Bronchial epithelial cell (primary cell): ENCODE results near the gene BUD13. TPM values are rescaled to one million over a fixed set of nuclear protein-coding genes. Genes with fewer than 3 reads are reported as not detected.

Source experiments
- DNase-seq: peaks from one replicate; pipeline ENCODE4 v3.0.0-alpha.2; 2010; ENCODE audit warnings: low read depth
- FAIRE-seq: peaks from 2 replicates; lab custom pipeline; 2011; peaks lifted over from hg19 to GRCh38; lab: Jason Lieb, UNC
- H3K27me3 ChIP-seq: 2 replicates; pipeline ENCODE4 v1.5.1; 2011; ENCODE audit warnings: low read length; ENCODE audit not compliant: control insufficient read depth, insufficient read depth
- H3K36me3 ChIP-seq: 2 replicates; pipeline ENCODE4 v1.5.1; 2011; ENCODE audit warnings: low read length; ENCODE audit not compliant: control insufficient read depth, insufficient read depth
- H3K4me3 ChIP-seq: 2 replicates; pipeline ENCODE4 v1.5.1; 2011; ENCODE audit warnings: mild to moderate bottlenecking, low read depth, low read length, control low read depth
- total RNA-seq: library from RNA; depleted of rRNA; stranded (reverse); fragments of >200 nt; gene quantifications from 2 replicates; pipeline ENCODE4 v1.2.1, GENCODE V29; 2014
- TF ChIP-seq, protein P1 (sequence below): IDR thresholded peaks from 2 replicates; pipeline ENCODE4 v1.5.1; 2011; ENCODE audit warnings: mild to moderate bottlenecking, moderate library complexity, low read length, control low read depth, inconsistent platforms; ENCODE audit not compliant: insufficient read depth, severe bottlenecking

Gene BUD13
- total RNA-seq, 1 donor from 2014 or later: 12.4 TPM

DNA sequence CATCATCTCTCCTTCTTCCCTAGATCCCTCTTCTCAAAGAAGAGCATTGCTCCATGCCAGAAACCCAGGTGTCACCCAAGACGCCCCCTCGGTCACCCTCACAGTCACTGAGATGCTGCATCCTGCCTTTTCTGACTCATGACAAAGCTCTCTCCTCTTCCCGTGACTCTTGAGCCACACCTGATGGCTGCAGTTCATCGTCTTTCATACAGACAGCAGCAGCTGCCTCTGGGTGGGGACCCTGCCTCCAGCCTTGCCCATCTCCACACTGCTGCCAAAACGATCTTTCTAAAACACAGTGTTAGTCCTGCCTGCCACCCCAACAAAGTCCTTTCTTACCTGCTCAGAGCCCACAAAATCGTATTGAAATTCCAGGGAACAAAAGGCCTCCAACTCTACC is 44.8 kb downstream of the BUD13 start:
- TF ChIP-seq, protein P1, sequence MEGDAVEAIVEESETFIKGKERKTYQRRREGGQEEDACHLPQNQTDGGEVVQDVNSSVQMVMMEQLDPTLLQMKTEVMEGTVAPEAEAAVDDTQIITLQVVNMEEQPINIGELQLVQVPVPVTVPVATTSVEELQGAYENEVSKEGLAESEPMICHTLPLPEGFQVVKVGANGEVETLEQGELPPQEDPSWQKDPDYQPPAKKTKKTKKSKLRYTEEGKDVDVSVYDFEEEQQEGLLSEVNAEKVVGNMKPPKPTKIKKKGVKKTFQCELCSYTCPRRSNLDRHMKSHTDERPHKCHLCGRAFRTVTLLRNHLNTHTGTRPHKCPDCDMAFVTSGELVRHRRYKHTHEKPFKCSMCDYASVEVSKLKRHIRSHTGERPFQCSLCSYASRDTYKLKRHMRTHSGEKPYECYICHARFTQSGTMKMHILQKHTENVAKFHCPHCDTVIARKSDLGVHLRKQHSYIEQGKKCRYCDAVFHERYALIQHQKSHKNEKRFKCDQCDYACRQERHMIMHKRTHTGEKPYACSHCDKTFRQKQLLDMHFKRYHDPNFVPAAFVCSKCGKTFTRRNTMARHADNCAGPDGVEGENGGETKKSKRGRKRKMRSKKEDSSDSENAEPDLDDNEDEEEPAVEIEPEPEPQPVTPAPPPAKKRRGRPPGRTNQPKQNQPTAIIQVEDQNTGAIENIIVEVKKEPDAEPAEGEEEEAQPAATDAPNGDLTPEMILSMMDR: no peak
- Histone ChIP-seq H3K27me3 (peaks cover 4% of the 10 kb centered on the region), H3K4me3 (no peak overlapping the region), H3K36me3 (no peaks in the 10 kb centered on the region)
- no peak for DNase-seq
- FAIRE-seq: no peak

DNA sequence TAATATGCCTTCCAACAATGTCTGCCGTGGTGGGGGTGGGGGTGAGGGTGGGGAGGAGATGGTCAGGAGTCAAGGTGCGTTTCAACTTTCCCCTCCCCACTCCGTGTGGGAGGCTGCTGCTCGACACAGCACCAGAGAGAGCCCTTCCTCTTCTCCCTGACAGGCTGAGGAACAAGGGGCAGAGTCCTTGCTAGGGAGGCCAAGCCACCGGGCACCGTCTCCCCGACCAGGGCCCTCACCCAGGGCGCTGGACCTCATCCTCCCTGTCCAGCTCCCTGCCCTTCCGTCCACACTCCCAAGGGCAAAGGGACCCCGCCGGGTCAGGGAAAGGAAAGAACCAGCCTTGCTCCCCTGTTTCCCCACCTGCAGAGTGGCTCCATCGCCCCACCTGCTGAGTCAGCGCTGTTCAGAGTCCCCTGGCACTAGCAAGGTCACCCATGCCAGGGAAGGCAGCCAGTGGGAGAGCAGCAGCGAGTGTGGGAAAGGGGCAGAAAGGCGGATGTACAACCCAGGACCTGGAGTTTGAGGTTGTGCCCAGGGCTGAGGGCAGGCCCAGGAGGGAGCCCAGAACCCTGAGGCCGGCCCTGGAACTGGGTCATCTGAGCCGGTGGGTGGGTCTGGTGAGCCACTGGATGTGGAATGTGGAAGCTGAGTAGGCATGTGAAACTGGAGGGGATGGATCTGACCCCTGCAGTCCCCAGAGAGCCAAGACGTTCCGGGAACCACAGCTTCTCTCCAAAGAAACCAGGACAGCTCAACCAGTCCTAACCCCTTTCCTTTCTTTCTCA is 47.2 kb downstream of the BUD13 start:
- DNase-seq (no peak), FAIRE-seq (no peak)
- TF ChIP-seq, protein P1: no peak
- peaks cover 1% of the 10 kb centered on the region for H3K27me3 ChIP-seq
- H3K4me3 ChIP-seq: no peak overlapping the region
- H3K36me3 ChIP-seq: no peaks in the 10 kb centered on the region

DNA sequence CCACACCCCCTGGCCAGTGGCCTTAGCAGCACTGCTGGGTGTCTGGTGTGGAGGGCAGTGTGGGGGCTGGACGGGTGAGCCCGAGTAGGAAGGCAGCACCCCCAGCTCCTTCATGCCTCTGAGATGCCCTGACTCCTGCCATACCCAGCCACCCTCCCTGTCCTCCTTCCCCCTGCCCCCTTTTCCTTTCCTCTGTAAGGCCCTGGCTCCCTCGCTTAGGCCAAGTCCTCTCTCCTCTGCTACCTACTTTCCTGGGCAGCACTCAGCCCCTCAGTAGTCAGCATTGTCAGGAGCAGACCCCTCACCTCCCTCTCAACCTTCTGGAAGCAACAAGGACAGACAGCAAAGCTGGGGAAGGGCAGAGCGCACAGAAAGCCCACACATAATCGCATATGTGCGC is 48.0 kb downstream of the BUD13 start:
- no peak for DNase-seq
- Histone ChIP-seq H3K36me3 (no peaks in the 10 kb centered on the region), H3K27me3 (peaks cover 1% of the 10 kb centered on the region), H3K4me3 (no peak overlapping the region)
- no peak for FAIRE-seq
- TF ChIP-seq, protein P1: no peak

- Histone ChIP-seq H3K4me3 (no peak overlapping the region), H3K27me3 (peaks cover 1% of the 10 kb centered on the region), H3K36me3 (no peaks in the 10 kb centered on the region)
- FAIRE-seq: no peak
- no peak for DNase-seq
- TF ChIP-seq, protein P1: no peak
Observed at GRCh38 chr11:116723511-116723910, 49.3 kb downstream of the BUD13 start.

GRCh38 chr11:116721988-116722387 is 50.8 kb downstream of the BUD13 start:
- H3K36me3 ChIP-seq: no peaks in the 10 kb centered on the region
- H3K27me3 ChIP-seq: peaks cover 1% of the 10 kb centered on the region
- FAIRE-seq: no peak
- no peak for DNase-seq
- TF ChIP-seq, protein P1: no peak
- H3K4me3 ChIP-seq: no peak overlapping the region
